NOMO-1 (cell line): ENCODE results near the gene AKT1S1.

Experiments used
- DNase-seq, 2 experiments: peaks; one replicate each; lab custom pipeline; 2025; ENCODE audit not compliant: unreplicated experiment in 2 of 2; lab: John Stamatoyannopoulos, UW

AKT1S1 gene

DNA sequence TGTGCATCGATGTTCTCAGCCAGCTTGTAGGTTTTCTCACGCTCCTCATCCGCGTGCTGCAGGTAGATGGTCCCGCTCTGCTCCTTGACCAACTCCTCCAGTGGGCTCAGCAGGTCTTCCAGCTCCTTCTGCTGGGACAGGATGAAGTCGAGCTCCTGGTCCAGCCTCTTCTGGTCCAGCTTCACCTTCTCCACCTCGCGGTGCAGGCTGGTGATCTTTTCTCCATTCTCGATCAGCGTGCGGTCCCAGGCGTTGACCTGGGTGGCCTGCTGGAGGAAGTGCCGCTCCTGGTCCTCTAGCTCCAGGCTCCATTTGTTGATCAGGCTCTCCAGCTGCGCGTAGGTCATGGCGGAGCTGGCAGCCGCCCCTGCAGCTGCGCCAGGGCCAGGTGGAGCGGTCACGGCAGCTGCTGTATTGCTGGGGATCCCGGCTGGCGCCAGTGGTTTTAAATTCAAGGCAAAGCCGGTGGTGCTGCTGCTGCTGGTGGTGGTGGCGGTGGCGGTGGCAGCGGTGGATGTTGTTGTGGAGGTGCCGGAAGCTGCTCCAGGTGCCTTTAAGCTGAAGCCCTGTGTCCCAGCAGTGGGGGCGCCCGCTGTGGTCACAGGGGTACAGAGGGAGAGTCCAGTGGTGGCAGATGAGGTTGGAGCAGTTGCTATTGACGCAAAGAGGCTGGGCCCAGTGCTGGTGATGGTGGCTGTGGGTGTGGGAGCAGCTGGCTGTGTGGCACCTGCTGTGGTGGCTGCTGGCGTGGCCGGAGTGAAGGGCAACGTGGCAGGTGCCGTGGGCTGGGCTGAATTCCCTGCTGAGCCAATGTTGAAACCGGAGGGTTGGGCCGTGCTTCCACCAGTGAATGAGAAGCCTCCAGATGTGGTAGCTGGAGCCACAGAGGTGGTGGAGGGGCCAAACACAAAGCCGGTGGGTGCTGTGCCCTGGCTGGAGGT, 31.6 kb upstream of the AKT1S1 start:
- no peak for DNase-seq

DNA sequence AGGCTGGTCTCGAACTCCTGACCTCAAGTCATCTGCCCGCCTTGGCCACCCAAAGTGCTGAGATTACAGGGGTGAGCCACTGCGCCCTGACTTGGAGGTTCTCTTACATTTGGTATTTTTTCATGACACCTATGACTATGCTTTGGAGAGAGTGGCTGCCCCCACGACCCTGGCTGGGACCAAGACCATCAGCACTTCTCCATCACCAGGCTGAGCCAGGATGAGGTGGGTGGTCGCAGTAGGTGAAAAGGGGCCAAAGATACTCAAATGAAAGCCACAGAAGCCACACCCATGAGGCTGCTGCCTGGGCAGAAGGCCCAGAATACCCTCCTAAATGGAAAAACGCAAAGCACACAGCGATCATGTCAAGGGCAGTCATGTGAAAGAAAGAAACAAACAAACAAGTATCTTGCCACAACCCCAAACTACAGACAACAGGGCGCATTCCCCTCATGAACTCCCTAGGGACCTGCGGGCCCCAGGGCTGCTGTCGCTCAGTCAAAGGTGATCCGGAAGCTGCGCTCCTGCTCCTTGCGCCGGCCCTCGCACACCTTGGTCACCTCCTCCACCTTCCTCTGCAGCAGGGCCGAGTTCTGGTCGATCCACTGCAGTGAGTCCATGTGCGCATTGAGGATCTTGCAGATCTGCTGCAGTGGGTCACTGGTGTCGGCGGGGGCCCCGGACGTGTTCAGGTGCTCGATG, 30.7 kb upstream of the AKT1S1 start:
- DNase-seq, result no peak

DNA sequence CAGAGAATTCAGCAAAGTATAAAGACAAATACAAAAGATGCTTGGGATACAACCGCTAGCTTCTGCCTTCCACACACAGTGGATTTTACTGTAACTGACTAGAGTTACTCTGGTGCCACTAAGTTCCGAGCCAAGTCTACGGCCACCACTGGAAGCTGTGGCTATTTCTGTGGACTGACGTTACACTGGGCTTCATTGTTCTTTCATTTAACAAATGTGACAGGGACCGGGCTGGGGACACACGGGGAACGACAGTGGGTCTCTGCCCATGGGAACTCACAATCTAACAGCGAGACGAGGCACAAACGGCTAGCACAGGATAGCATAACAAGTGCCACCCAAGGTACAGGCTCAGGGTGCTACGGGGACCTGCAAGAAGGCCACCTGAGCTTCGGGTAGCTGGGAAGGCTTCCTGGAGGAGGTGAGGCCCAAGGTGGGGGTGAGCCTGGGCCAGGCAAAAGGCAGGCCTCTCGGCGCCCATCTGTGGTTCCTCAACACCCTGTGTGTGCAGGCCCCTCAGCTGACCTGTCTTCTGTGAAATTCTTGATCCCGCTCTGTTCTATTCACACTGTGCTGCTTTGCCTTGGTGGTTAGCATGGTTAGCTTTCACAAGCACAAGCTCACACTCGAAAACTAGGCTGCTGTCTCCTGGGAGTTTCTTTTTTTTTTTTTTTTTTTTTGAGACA, 29.9 kb upstream of the AKT1S1 start:
- DNase-seq, result no peak

DNA sequence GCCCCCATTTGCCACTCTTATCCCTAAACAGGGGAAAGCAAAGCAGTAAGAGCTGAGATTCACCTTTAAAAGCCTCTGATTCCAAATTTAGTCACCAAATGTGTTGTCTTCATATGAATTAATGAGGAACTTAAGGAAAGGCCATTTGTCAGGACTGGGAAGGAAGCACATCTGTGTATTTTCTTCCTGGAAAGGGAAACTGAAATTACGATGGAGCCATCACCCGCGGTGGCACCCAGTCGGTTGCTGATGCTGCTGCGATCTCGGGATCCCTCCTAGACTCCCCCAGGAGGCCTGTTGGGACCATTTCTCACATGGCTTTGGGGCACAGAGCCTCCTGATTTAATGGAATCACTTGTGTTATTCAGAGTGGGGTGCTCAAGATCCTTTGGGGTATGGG, 27.0 kb upstream of the AKT1S1 start:
- no peak for DNase-seq

DNA sequence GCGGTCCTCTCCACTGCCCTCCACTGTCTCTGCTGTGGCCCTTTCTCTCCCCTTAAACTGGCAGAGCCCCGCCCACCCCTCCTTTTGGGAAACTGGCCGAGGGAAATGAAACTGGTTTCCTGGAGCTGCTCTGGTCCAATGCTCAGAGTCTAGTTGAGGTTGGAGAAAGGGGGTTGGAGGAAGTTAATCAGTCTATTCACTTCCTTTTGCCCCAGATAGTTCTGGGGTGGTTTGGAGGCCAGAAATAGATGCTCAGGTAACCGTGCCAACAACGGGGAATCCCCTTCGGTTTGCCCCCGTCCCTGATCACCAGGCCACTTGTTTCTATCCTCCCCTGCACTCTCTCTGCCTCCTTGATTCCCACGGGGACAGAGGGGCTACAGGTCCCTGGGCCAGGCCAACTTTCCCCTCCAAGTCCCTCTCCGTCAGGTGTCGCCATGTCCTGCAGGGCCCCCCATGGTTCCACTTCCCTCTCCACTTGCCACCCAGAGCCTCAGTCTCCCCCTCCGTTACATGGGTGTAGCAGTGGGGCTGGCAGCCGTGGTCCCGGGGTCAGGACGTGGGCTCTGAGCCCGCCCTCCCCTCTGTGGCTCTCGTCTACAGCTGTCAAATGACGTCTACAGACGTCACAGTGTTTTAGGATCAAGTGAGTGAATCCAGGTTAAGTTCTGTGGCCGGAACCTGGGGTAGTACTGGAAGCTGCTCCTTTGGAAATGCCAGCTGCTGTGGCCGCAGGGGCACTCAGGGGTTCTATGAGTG, 19.9 kb upstream of the AKT1S1 start, which contains the start of gene IL4I1:
TSS of gene IL4I1 (minus strand) at position 25 of the 759 bp plus-strand sequence. CDS start 727 bp downstream, outside the sequence.
- DNase-seq, result peak; percentile 90 to 92

DNA sequence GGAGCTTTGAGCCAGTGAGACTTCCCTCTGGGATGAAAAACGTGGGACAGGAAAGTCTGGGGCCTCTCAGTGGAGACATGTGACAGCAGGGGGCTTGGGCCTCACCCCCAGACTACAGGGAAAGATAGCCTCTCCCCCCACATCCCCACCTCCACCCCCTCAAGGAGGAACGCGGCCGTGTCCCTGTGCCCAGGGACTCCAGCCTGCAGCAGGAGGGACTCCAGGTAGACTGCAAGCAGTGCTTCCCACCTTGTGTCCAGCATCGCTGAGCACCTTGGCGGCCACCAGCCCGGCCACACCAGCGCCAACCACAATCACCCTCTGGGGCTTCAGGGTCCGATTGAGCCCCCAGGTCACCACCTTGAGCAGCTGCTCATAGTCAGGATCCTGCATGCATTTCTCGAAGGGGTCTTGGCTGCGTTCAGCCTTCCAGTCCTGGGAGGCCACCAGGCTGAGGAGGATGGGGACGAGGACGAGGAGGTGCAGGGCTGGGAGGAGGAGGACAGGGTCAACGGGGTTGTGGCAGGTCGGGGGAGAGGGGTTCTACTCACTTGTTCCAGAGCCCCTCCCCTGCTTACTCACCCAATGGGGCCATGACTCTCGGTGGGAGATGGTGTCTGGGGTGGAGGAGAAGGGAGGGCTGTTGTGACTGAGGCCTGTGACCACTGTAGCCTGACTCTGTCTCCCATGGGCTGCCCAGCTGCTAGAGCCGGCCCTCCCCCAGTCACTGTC, 18.6 kb upstream of the AKT1S1 start:
- DNase-seq, result no peak

- DNase-seq, result no peak
Observed at GRCh38 chr19:49894879-49895565, 17.9 kb upstream of the AKT1S1 start.

DNA sequence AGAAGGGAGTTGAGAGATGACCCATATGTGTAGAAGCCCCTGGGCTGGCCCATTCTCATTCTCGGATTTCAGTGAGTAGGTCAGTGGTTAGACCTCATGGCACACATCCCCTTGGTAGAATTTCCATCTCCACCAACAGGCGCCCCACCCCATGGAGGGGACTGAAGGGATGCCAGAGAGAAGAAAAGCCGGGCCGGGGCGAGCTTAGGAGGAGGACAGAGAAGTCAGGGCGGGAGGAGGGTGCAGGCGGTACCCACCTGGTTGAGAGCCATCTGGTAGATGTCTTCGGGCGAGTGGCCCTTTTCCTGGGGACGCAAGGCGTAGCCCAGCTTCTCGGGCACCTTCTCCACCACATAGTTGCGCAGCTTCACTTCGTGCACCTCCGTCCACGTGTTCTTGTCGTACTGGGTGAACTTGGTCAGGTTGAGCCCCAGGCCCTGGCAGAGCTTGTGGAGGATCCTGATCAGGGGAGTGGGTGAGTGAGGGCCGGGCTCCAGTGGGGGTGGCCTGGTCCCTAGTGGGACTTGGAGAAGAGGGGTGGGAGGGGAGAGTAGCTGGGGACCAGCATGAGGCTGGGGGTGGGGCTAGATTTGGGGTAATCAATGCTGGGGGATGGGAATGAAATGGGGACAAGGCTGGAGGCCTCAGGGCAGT, 17.0 kb upstream of the AKT1S1 start:
- DNase-seq, result no peak

- DNase-seq, result no peak
Observed at GRCh38 chr19:49892716-49893115, 15.6 kb upstream of the AKT1S1 start.

DNA sequence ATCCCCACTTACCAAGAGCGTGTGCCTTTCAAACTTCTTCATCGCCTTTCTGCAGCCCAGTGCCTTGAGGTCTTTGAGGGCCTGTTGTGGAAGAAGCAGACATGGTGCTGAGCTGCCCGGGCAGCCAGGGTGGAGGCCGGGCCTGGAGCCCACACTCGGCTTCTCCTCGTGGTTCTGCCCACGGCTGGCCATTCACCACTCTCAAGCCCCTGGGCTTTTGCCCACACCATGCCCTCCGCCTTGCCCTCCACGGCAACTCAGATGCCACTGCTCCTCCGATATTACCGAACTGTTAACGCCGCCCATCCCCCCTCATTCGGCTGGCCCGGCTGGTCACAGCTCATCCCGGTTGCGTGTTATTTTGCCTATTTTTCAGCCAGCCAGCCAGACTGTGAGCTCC, 14.2 kb upstream of the AKT1S1 start:
- no peak for DNase-seq

GRCh38 chr19:49890349-49891311, 13.5 kb upstream of the AKT1S1 start:
- DNase-seq, result no peak

GRCh38 chr19:49889687-49890348, 12.7 kb upstream of the AKT1S1 start:
- no peak for DNase-seq

DNA sequence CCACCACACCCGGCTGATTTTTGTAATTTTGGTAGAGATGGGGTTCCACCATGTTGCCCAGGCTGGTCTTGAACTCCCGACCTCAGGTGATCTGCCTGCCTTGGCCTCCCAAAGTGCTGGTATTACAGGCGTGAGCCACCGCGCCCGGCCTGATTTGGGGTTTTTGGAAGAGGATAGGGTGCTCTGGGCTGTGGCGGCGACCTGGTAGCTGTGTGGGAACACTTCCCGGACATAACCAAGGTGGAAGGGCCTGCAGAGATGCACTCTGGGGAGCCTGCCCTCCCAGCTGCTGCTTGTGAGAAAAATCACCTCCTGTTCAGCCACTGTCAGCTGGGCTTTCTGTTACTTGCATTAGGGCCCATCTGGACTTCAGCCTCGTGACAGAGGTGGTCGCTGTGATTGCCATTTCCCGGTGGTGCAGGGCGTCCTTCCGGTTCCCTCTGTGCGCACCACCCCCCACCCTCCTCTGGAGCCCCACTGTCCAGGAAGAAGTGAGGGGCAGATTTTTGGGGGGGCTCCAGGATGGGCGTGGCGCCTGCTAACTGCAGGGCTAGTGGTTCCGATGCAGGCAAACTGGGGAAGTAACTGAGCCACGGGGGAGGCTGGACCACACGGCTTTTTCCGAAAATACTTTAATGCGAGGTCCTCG, 12.0 kb upstream of the AKT1S1 start:
- DNase-seq, result no peak

DNA sequence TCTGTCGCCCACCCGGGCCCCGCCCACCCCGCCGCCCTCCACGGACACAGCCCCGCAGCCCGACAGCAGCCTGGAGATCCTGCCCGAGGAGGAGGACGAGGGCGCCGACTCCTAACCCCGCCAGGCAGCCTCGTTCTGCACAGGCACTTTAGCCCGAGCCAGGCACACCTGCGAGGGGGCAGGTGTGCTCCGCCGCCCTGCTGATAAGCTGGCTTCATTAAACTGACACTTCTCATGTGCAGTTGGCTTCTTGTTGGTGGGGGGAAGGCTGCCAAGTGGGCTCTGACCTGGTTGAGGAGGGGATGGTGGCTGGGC, 11.3 kb upstream of the AKT1S1 start:
- DNase-seq, result no peak

DNA sequence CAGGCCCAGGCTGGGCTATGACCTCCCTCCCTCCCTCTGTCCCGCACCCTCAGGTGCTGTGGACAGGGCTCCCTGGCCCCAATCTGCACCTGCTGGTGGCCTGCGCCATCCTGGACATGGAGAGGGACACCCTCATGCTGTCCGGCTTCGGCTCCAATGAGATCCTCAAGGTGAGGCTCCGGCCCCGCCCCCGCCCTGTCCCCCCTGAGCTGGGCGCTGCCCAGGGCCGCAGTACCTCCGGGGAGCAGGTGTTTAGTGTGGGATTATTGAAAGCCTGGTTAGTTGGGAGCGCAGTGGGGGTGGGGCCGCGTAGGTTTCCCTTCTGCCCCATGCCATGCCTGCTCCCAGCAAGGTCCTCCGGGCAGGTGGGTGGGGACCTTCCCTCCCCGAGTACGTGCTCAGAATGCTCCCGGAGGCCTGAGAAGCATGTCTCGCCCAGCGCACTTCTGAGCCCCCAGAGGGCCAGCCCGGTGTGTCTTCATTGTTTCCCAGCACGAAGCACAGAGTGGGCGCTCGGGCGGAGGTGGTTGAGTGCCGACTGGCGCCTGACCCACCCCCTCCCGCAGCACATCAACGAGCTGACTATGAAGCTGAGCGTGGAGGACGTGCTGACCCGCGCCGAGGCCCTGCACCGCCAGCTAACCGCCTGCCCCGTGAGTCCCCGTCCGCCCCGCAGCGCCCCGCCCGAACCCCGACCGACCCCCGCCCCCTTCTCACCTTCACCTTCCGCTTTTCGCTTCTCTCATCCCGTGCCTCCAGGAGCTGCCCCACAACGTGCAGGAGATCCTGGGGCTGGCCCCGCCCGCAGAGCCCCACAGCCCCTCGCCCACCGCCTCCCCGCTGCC, 10.7 kb upstream of the AKT1S1 start:
- DNase-seq, result no peak
